IMR-90 (cell line): ENCODE results near the gene SLC35B3. TPM values are rescaled to one million over a fixed set of nuclear protein-coding genes. Genes with fewer than 3 reads are reported as not detected.

Experiments used
- ATAC-seq: fragments of 200-7000 bp; cut with Tn5 transposase; 2 replicates; pipeline ENCODE4 v1.9.1; 2020; ENCODE audit warnings: low read depth, mild to moderate bottlenecking, moderate library complexity
- BruUV-seq: library from RNA; stranded (reverse); fragments of 400-500 nt; replicated peaks from 2 replicates; lab custom pipeline; 2021; lab: Mats Ljungman, UMichigan
- CTCF ChIA-PET: fragments of 300-600 bp; formaldehyde crosslinking; extraction: SDS; loops from one replicate; lab custom pipeline; 2021; ENCODE audit warnings: antibody characterized with exemption; lab: Yijun Ruan, JAX
- POLR2A ChIA-PET: fragments of 300-600 bp; sonication (Branson Sonifier 250); formaldehyde crosslinking; loops from one replicate; lab custom pipeline; 2022; ENCODE audit warnings: antibody characterized with exemption; ENCODE audit not compliant: unreplicated experiment; lab: Charles Lee
- DNase-seq: peaks from one replicate; pipeline ENCODE4 v3.0.0; 2013
- H2AFZ ChIP-seq: replicated peaks from 2 replicates; pipeline ENCODE3; 2013; ENCODE audit warnings: low read length, mild to moderate bottlenecking; ENCODE audit not compliant: poor library complexity
- H2AK5ac ChIP-seq: 2 replicates; pipeline ENCODE4 v1.6.1; 2013; ENCODE audit warnings: low read depth, low read length, inconsistent platforms
- H2AK9ac ChIP-seq: replicated peaks from 2 replicates; pipeline ENCODE3; 2013; ENCODE audit warnings: mild to moderate bottlenecking, low read depth, low read length, moderate library complexity; ENCODE audit not compliant: poor library complexity
- H2BK120ac ChIP-seq: 2 replicates; pipeline ENCODE4 v1.6.1; 2013; ENCODE audit warnings: low read depth, low read length, inconsistent platforms
- H2BK15ac ChIP-seq: 3 replicates; pipeline ENCODE4 v1.6.1; 2013; ENCODE audit warnings: low read depth, low read length, inconsistent platforms
- H2BK20ac ChIP-seq: 2 replicates; pipeline ENCODE4 v1.6.1; 2013; ENCODE audit warnings: low read depth, mild to moderate bottlenecking, inconsistent platforms, low read length, moderate library complexity
- H2BK5ac ChIP-seq: 2 replicates; pipeline ENCODE4 v1.6.1; 2013; ENCODE audit warnings: mild to moderate bottlenecking, low read depth, low read length, inconsistent platforms; ENCODE audit not compliant: poor library complexity, severe bottlenecking
- H3K14ac ChIP-seq: replicated peaks from 2 replicates; pipeline ENCODE4 v1.6.1; 2013; ENCODE audit warnings: low read depth, low read length, inconsistent platforms
- H3K18ac ChIP-seq: 2 replicates; pipeline ENCODE4 v1.6.1; 2013; ENCODE audit warnings: low read depth, low read length, control low read depth
- H3K23ac ChIP-seq: 2 replicates; pipeline ENCODE4 v1.6.1; 2013; ENCODE audit warnings: low read depth, low read length, inconsistent platforms
- H3K27ac ChIP-seq: 2 replicates; pipeline ENCODE4 v1.5.1; 2013; ENCODE audit warnings: mild to moderate bottlenecking, control low read depth, low read length; ENCODE audit not compliant: insufficient read depth
- H3K27me3 ChIP-seq: 2 replicates; pipeline ENCODE4 v1.6.1; 2013; ENCODE audit warnings: low read length; ENCODE audit not compliant: control insufficient read depth, insufficient read depth
- H3K36me3 ChIP-seq: 2 replicates; pipeline ENCODE4 v1.6.1; 2013; ENCODE audit warnings: low read length, mixed read lengths; ENCODE audit not compliant: control insufficient read depth, insufficient read depth
- H3K4ac ChIP-seq: 2 replicates; pipeline ENCODE4 v1.6.1; 2013; ENCODE audit warnings: low read depth, low read length, inconsistent platforms
- H3K4me1 ChIP-seq: 2 replicates; pipeline ENCODE4 v1.6.1; 2013; ENCODE audit warnings: low read length, mixed read lengths; ENCODE audit not compliant: control insufficient read depth, insufficient read depth
- H3K4me2 ChIP-seq: 2 replicates; pipeline ENCODE4 v1.6.1; 2013; ENCODE audit warnings: low read depth, mild to moderate bottlenecking, control low read depth, low read length, moderate library complexity
- H3K4me3 ChIP-seq: 2 replicates; pipeline ENCODE4 v1.5.1; 2013; ENCODE audit warnings: low read depth, mild to moderate bottlenecking, control low read depth, low read length, moderate library complexity; ENCODE audit not compliant: insufficient read depth
- H3K56ac ChIP-seq: 2 replicates; pipeline ENCODE4 v1.6.1; 2013; ENCODE audit warnings: low read length, inconsistent platforms; ENCODE audit not compliant: insufficient read depth; ENCODE audit errors: extremely low read depth
- H3K79me1 ChIP-seq, 2 experiments: 2 replicates each; pipeline ENCODE4 v1.6.1; 2013; ENCODE audit warnings: low read length in 2 of 2, inconsistent platforms in 1 of 2, low read depth in 1 of 2
- H3K9ac ChIP-seq: 2 replicates; pipeline ENCODE4 v1.6.1; 2013; ENCODE audit warnings: low read depth, low read length, control low read depth
- H3K9me1 ChIP-seq: 2 replicates; pipeline ENCODE4 v1.6.1; 2013; ENCODE audit warnings: low read length, inconsistent platforms; ENCODE audit not compliant: insufficient read depth
- H3K9me3 ChIP-seq: 2 replicates; pipeline ENCODE4 v1.6.1; 2013; ENCODE audit warnings: low read length; ENCODE audit not compliant: control insufficient read depth, insufficient read depth
- H4K20me1 ChIP-seq: 2 replicates; pipeline ENCODE4 v1.6.1; 2013; ENCODE audit warnings: low read length, inconsistent platforms; ENCODE audit not compliant: insufficient read depth
- H4K5ac ChIP-seq: 2 replicates; pipeline ENCODE4 v1.6.1; 2013; ENCODE audit warnings: mild to moderate bottlenecking, low read depth, low read length, control low read depth
- H4K8ac ChIP-seq, 2 experiments: 2 replicates each; pipeline ENCODE4 v1.6.1; 2013; ENCODE audit warnings: low read depth in 2 of 2, low read length in 2 of 2, control low read depth in 1 of 2, inconsistent platforms in 1 of 2
- H4K91ac ChIP-seq: 2 replicates; pipeline ENCODE4 v1.6.1; 2013; ENCODE audit warnings: low read depth, low read length, inconsistent platforms; ENCODE audit not compliant: insufficient read depth
- CEBPB ChIP-seq: IDR thresholded peaks from 2 replicates; pipeline ENCODE4 v1.6.1; 2012; ENCODE audit warnings: low read depth, low read length, improper control_type of control experiment
- MAFK ChIP-seq: IDR thresholded peaks from 2 replicates; pipeline ENCODE4 v1.6.1; 2012; ENCODE audit warnings: low read depth, low read length, improper control_type of control experiment
- WGBS, 2 experiments: methylation state at CpG; one replicate each; pipeline versions ENCODE4 v1.1.5 to v1.1.7; 2013; ENCODE audit warnings: missing lambda C conversion rate in 2 of 2; ENCODE audit not compliant: insufficient read length in 1 of 2; ENCODE audit errors: extremely low coverage in 2 of 2; 5-methylcytosine and 5-hydroxymethylcytosine counted together
- dilution Hi-C: fragments of 300-500 bp; cut with HindIII; formaldehyde crosslinking; loops from one replicate; pipeline ENCODE4 v1.14.3; 2018; ENCODE audit warnings: low sequenced_read_pairs; ENCODE audit not compliant: unreplicated experiment
- in situ Hi-C: fragments of 300-500 bp; cut with MboI; formaldehyde crosslinking; loops from 3 replicates; pipeline ENCODE4 v1.14.3; 2019; ENCODE audit warnings: low sequenced_read_pairs, inconsistent platforms, mixed read lengths
- intact Hi-C: fragments of 100-400 bp; cut with micrococcal nuclease; formaldehyde crosslinking; loops from 2 replicates; pipeline ENCODE4 v1.10.0; 2022
- polyA plus RNA-seq, 3 experiments: library from polyadenylated mRNA; depleted of rRNA; stranded (reverse); fragments of >200 nt; gene quantifications; 2 replicates each; pipeline ENCODE4 v1.2.3, GENCODE V29; 2012; ENCODE audit warnings: low replicate concordance in 1 of 3
- total RNA-seq: library from RNA; depleted of rRNA; stranded (reverse); fragments of >200 nt; gene quantifications from 2 replicates; pipeline ENCODE4 v1.2.3, GENCODE V29; 2012

Gene SLC35B3
- total and polyA plus RNA-seq, 2 of the 4 experiments (the other 2 are of a cell fraction): 19.0 to 21.1 TPM

DNA sequence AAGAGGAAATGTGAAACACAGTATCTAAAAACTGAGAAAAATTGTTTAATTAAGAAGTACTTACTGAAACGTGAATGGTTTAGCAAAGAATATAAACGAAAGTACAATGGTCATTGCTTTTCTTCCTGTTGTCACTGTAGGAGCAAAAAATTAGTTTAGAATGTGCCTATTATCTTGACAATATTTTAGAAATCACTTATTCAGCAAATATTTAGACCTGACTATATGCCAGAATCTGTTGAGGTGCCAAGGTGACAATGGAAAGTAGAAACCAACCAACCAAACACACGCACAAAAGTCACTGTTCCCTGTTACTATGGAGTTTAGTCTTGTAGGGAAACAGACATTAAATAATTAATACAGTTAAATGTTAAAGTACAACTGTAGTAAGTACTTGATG lies 20.5 kb downstream of the SLC35B3 start:
- Histone ChIP-seq H3K18ac (no peak overlapping the region), H3K9ac (no peak overlapping the region), H4K91ac (no peak overlapping the region), H3K27ac (no peak overlapping the region), H3K56ac (no peak overlapping the region), H3K14ac (no peak overlapping the region), H3K4me1 (no peaks in the 10 kb centered on the region), H2BK15ac (no peak overlapping the region), H4K8ac (no peak overlapping the region), H4K20me1 (no peaks in the 10 kb centered on the region; the same call in 1 of the 2 replicates), H3K9me3 (no peaks in the 10 kb centered on the region), H2AFZ (no peak overlapping the region), H3K23ac (no peak overlapping the region), H2BK5ac (no peak overlapping the region), H2BK20ac (no peak overlapping the region), H3K4ac (no peak overlapping the region), H3K4me2 (no peak overlapping the region), H4K5ac (no peak overlapping the region), H3K9me1 (no peaks in the 10 kb centered on the region; the same call in 1 of the 2 replicates), H3K4me3 (no peak overlapping the region), H3K36me3 (peaks cover 29% of the 10 kb centered on the region), H2BK120ac (no peak overlapping the region), H3K79me1 (no peaks in the 10 kb centered on the region), H2AK5ac (no peak overlapping the region), H3K27me3 (no peaks in the 10 kb centered on the region), H2AK9ac (no peak overlapping the region)
- DNase-seq (no peak), ATAC-seq (no peak)
- dilution Hi-C loops: no loop called here
- in situ Hi-C loops: no loop called here
- ChIA-PET POLR2A (no interaction called here), CTCF (no interaction called here)
- intact Hi-C loops: loop anchor here (5.0 kb wide), 1 partner anchor 283 kb away; no protein-coding TSS in a partner anchor
- WGBS, 2 experiments: no CpG with 5 or more reads among the region's 3 CpGs
- peak; percentile 76 for TF ChIP-seq MAFK
- no peak for TF ChIP-seq CEBPB
- BruUV-seq: no TSS peak
